Aortic smooth muscle cell (primary cell): ENCODE data around the gene RCAN3. TPM values are rescaled to one million over a fixed set of nuclear protein-coding genes. Genes with fewer than 3 reads are reported as not detected.

Source experiments
- total RNA-seq: library from RNA; depleted of rRNA; stranded (reverse); fragments of >200 nt; gene quantifications from 2 replicates; pipeline ENCODE4 v1.2.3, GENCODE V29; 2014

Gene RCAN3
- total RNA-seq = 0.50 and 0.53 TPM in 2 replicates

DNA sequence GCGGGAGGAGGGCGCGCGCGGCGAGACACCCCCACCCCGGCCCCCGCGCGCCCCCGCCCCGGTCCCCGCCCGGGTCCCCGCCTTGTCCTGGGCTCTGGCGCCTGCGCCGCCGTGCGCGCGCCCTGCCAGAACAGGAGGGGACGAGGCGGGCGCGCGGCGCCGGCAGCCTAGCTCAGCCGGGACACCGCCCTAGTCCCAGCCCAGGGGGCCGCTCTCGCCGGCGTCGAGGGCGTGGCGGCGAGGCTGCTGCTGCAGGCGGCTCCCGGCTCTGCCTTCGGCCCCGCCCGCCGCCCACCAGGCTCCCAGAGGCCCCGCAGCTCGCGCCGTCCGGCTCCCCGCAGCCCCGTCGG is at the start of gene RCAN3:
TSS of gene RCAN3 (plus strand) at position 128 of the 350 bp plus-strand sequence. CDS start 11,537 bp downstream, outside the sequence.

GRCh38 chr1:24555591-24556413 is 53.2 kb downstream of the RCAN3 start, which contains the start of gene NCMAP:
Gene NCMAP (plus strand): TSS chr1:24556087. CDS start chr1:24595431, 39,344 bp downstream.

Other genes starting within 250 kb of the RCAN3 start
- gene GRHL3, start 183.5 kb upstream of the RCAN3 start, total RNA-seq = 0.19 TPM in 1 of 2 replicates, not detected in the other
- 3.0 and 4.1 TPM in 2 replicates for gene STPG1, start 89.1 kb upstream of the RCAN3 start, total RNA-seq
- gene NIPAL3, start 87.0 kb upstream of the RCAN3 start, total RNA-seq = 23.8 and 25.7 TPM in 2 replicates
- gene NCMAP, start 53.3 kb downstream of the RCAN3 start, total RNA-seq = not detected in 2 replicates
- 22.7 and 25.1 TPM in 2 replicates for gene SRRM1, start 140.5 kb downstream of the RCAN3 start, total RNA-seq
- 493 and 612 TPM in 2 replicates for gene CLIC4, start 242.6 kb downstream of the RCAN3 start, total RNA-seq